Activated gamma-delta T cell (primary cell): ENCODE results near the gene TMEM270.

ENCODE experiments used
- DNase-seq: peaks from one replicate; lab custom pipeline; 2025; lab: John Stamatoyannopoulos, UW

The TMEM270 gene

GRCh38 chr7:73887762-73888161 lies 26.8 kb downstream of the TMEM270 start:
- no peak for DNase-seq

- DNase-seq: no peak
Observed at GRCh38 chr7:73888959-73889358, 28.0 kb downstream of the TMEM270 start.

GRCh38 chr7:73890555-73891147 lies 29.7 kb downstream of the TMEM270 start:
- DNase-seq: no peak

GRCh38 chr7:73891178-73891885 lies 30.4 kb downstream of the TMEM270 start:
- no peak for DNase-seq

GRCh38 chr7:73892003-73892999 lies 31.3 kb downstream of the TMEM270 start:
- DNase-seq: no peak

- DNase-seq: no peak
Observed at GRCh38 chr7:73893342-73894101, 32.6 kb downstream of the TMEM270 start.

GRCh38 chr7:73894166-73894565 lies 33.2 kb downstream of the TMEM270 start:
- no peak for DNase-seq

- DNase-seq: no peak
Observed at GRCh38 chr7:73894733-73895551, 34.0 kb downstream of the TMEM270 start.

GRCh38 chr7:73895626-73896025 lies 34.7 kb downstream of the TMEM270 start:
- DNase-seq: no peak

GRCh38 chr7:73896454-73896853 lies 35.5 kb downstream of the TMEM270 start:
- DNase-seq: no peak

GRCh38 chr7:73899731-73900142 lies 38.8 kb downstream of the TMEM270 start:
- DNase-seq: no peak

- no peak for DNase-seq
Observed at GRCh38 chr7:73900286-73900685, 39.3 kb downstream of the TMEM270 start.

GRCh38 chr7:73901231-73901822 lies 40.4 kb downstream of the TMEM270 start:
- DNase-seq: no peak

GRCh38 chr7:73901823-73902597 lies 41.1 kb downstream of the TMEM270 start:
- no peak for DNase-seq

GRCh38 chr7:73903321-73904218 lies 42.6 kb downstream of the TMEM270 start:
- DNase-seq: no peak

- DNase-seq: no peak
Observed at GRCh38 chr7:73904219-73905137, 43.5 kb downstream of the TMEM270 start.

- DNase-seq: no peak
Observed at GRCh38 chr7:73905360-73905759, 44.4 kb downstream of the TMEM270 start.

- DNase-seq: no peak
Observed at GRCh38 chr7:73906874-73907273, 45.9 kb downstream of the TMEM270 start.
